DND-41 (cell line): ENCODE results near the gene KRTAP10-6.
"Not testable (repeated sequence)": the region's sequence is repeated elsewhere in the genome, so short reads cannot be mapped to it uniquely, and the experiment has no call there.

Experiments
- ATAC-seq: fragments of 200-7000 bp; cut with Tn5 transposase; 3 replicates; pipeline ENCODE4 v1.9.1; 2021; ENCODE audit warnings: low read depth; ENCODE audit not compliant: insufficient read depth
- DNase-seq: peaks from one replicate; pipeline ENCODE4 v3.0.0-alpha.2; 2020
- H2AFZ ChIP-seq: 2 replicates; pipeline ENCODE4 v1.6.0; 2012; ENCODE audit warnings: low read depth, low read length
- H3K27ac ChIP-seq: 2 replicates; pipeline ENCODE4 v1.5.1; 2012; ENCODE audit warnings: low read length, inconsistent platforms
- H3K27me3 ChIP-seq: fragments of 200-600 bp; sonication (generic); 2 replicates; pipeline ENCODE4 v1.6.0; 2012; ENCODE audit warnings: low read length, mild to moderate bottlenecking, inconsistent platforms; ENCODE audit not compliant: insufficient read depth, poor library complexity
- H3K36me3 ChIP-seq: 2 replicates; pipeline ENCODE4 v1.5.1; 2012; ENCODE audit warnings: low read length, inconsistent platforms; ENCODE audit not compliant: insufficient read depth
- H3K4me1 ChIP-seq: 2 replicates; pipeline ENCODE4 v1.5.1; 2012; ENCODE audit warnings: mild to moderate bottlenecking, low read length; ENCODE audit not compliant: insufficient read depth
- H3K4me2 ChIP-seq: 2 replicates; pipeline ENCODE4 v1.6.0; 2012; ENCODE audit warnings: mild to moderate bottlenecking, moderate library complexity, low read length, inconsistent platforms; ENCODE audit not compliant: insufficient read depth
- H3K4me3 ChIP-seq, 2 experiments: fragments of 200-600 bp in 1 of 2; shearing (Covaris generic) in 1 of 2; 2 replicates each; pipeline ENCODE4 v1.5.1; 2012 to 2016; ENCODE audit warnings: inconsistent platforms in 2 of 2, low read length in 2 of 2, mild to moderate bottlenecking in 2 of 2, low read depth in 1 of 2, moderate library complexity in 1 of 2
- H3K79me2 ChIP-seq: 2 replicates; pipeline ENCODE4 v1.6.0; 2012; ENCODE audit warnings: low read length, inconsistent platforms; ENCODE audit not compliant: insufficient read depth
- H3K9ac ChIP-seq: 2 replicates; pipeline ENCODE4 v1.6.0; 2012; ENCODE audit warnings: low read depth, mild to moderate bottlenecking, inconsistent platforms, low read length, moderate library complexity
- H3K9me3 ChIP-seq: 2 replicates; pipeline ENCODE4 v1.5.1; 2012; ENCODE audit warnings: low read length, moderate library complexity, mild to moderate bottlenecking, inconsistent platforms; ENCODE audit not compliant: insufficient read depth, severe bottlenecking
- H4K20me1 ChIP-seq: 2 replicates; pipeline ENCODE4 v1.6.0; 2012; ENCODE audit warnings: low read length; ENCODE audit not compliant: insufficient read depth
- CTCF ChIP-seq: IDR thresholded peaks from 2 replicates; pipeline ENCODE4 v1.5.1; 2012; ENCODE audit warnings: borderline replicate concordance, low read length, moderate library complexity, mild to moderate bottlenecking; ENCODE audit not compliant: poor library complexity, severe bottlenecking; ENCODE audit errors: extremely low read depth
- EZH2 ChIP-seq: IDR thresholded peaks from 3 replicates; pipeline ENCODE4 v1.6.1; 2012; ENCODE audit warnings: borderline replicate concordance, low read depth, mild to moderate bottlenecking, moderate library complexity, low read length, inconsistent platforms; ENCODE audit not compliant: severe bottlenecking

The KRTAP10-6 gene

GRCh38 chr21:44592446-44593311 lies at the start of gene KRTAP10-6:
Gene KRTAP10-6, minus strand, starts transcription at chr21:44592505. Its CDS starts 21 bp downstream, at chr21:44592484.
- Histone ChIP-seq H3K9ac (no peak within 1 kb of the TSS), H3K4me2 (no peak within 1 kb of the TSS), H3K27ac (no peak within 1 kb of the TSS), H3K36me3 (no peaks in the 10 kb centered on the region), H4K20me1 (no peaks in the 10 kb centered on the region), H3K79me2 (no peaks in the 10 kb centered on the region), H3K4me1 (no peaks in the 10 kb centered on the region), H3K4me3 (no peak within 1 kb of the TSS), H3K9me3 (no peaks in the 10 kb centered on the region), H2AFZ (no peak within 1 kb of the TSS), H3K27me3 (no peaks in the 10 kb centered on the region)
- ATAC-seq (no peak), DNase-seq (no peak)
- TF ChIP-seq EZH2 (no peak), CTCF (no peak)

GRCh38 chr21:44640761-44641160 lies 48.5 kb upstream of the KRTAP10-6 start:
- DNase-seq, result no peak
- H3K4me3 ChIP-seq, result no peak overlapping the region
- H3K36me3 ChIP-seq, result no peaks in the 10 kb centered on the region
- no peak for ATAC-seq
- H3K9me3 ChIP-seq, result peaks cover 17% of the 10 kb centered on the region
- H3K79me2 ChIP-seq, result no peaks in the 10 kb centered on the region
- no peak overlapping the region for H3K4me2 ChIP-seq
- no peak overlapping the region for H2AFZ ChIP-seq
- H3K9ac ChIP-seq, result no peak overlapping the region
- no peak for TF ChIP-seq CTCF
- no peak for TF ChIP-seq EZH2
- H4K20me1 ChIP-seq, result no peaks in the 10 kb centered on the region
- no peak overlapping the region for H3K27ac ChIP-seq
- H3K4me1 ChIP-seq, result no peaks in the 10 kb centered on the region
- H3K27me3 ChIP-seq, result no peaks in the 10 kb centered on the region

GRCh38 chr21:44639331-44639655 lies 47.0 kb upstream of the KRTAP10-6 start:
- TF ChIP-seq CTCF (no peak), EZH2 (no peak)
- Histone ChIP-seq H3K4me3 (no peak overlapping the region), H3K79me2 (no peaks in the 10 kb centered on the region), H2AFZ (no peak overlapping the region), H4K20me1 (no peaks in the 10 kb centered on the region), H3K4me2 (no peak overlapping the region), H3K27ac (no peak overlapping the region), H3K9me3 (peaks cover 8% of the 10 kb centered on the region), H3K4me1 (no peaks in the 10 kb centered on the region), H3K9ac (no peak overlapping the region), H3K27me3 (no peaks in the 10 kb centered on the region), H3K36me3 (no peaks in the 10 kb centered on the region)
- DNase-seq, result no peak
- ATAC-seq, result no peak

- not testable (repeated sequence) for H4K20me1 ChIP-seq, H3K4me1 ChIP-seq, H3K27me3 ChIP-seq, H3K79me2 ChIP-seq, ATAC-seq, H3K36me3 ChIP-seq, DNase-seq, H3K4me2 ChIP-seq, H3K9ac ChIP-seq, H3K27ac ChIP-seq, H2AFZ ChIP-seq, H3K4me3 ChIP-seq, H3K9me3 ChIP-seq
Observed at GRCh38 chr21:44638506-44639330, 46.4 kb upstream of the KRTAP10-6 start.

GRCh38 chr21:44637851-44638348 lies 45.6 kb upstream of the KRTAP10-6 start:
- not testable (repeated sequence) for H3K79me2 ChIP-seq, H3K36me3 ChIP-seq, H3K27me3 ChIP-seq, H3K9ac ChIP-seq, H3K27ac ChIP-seq, H3K4me2 ChIP-seq, ATAC-seq, H4K20me1 ChIP-seq, H3K9me3 ChIP-seq, H3K4me1 ChIP-seq, H3K4me3 ChIP-seq, DNase-seq, H2AFZ ChIP-seq
